ENCODE data around the gene COL15A1. TPM values are rescaled to one million over a fixed set of nuclear protein-coding genes. Genes with fewer than 3 reads are reported as not detected.

COL15A1 gene
- total and polyA plus RNA-seq, 2 of the 13 experiments (the other 11 are each of a cell fraction or from before 2014, with no cell fraction given) = not detected

DNA sequence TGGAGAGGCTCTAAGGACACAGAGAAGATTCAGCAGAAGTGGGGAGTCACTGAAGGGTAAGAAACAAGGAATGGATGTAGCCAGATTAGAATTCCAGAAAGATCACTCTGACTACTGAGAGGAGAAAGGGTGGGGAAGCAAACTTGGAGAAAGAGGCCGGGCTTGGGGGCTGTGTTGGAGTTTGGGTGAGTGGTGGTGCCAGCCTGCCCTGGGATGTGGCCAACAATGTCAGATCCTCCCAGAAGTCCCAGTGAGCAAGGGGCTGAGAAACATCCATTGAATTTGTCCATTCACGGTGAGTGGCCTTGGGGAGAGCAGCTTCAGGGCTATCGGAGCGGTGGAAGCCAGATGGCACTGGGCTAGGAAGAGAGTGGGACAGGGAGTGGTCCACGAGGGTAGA lies 60.4 kb downstream of the COL15A1 start:
- Histone ChIP-seq H3K36me3 (replicated peaks in 1 of 2; ENCODE audit: control insufficient read depth in 1 of 2, insufficient read depth in 2 of 2, low read length in 2 of 2) (no peaks in the 10 kb centered on the region), H3K4me3 (replicated peaks in 1 of 3; ENCODE audit: insufficient read depth in 1 of 3, low read depth in 2 of 3, low read length in 3 of 3) (no peak overlapping the region), H2AFZ (ENCODE audit: low read length) (no peak overlapping the region), H3K9ac (ENCODE audit: insufficient read depth, low read depth, low read length) (no peak overlapping the region), H3K79me2 (ENCODE audit: insufficient read depth, low read length) (no peaks in the 10 kb centered on the region), H3K27me3 (ENCODE audit: control insufficient read depth in 1 of 2, insufficient read depth in 2 of 2, low read length in 2 of 2) (peaks cover 0 to 4% of the 10 kb centered on the region in 2 experiments; a peak in 1 of 5 replicates), H4K20me1 (ENCODE audit: insufficient read depth, low read length) (no peaks in the 10 kb centered on the region), H3K27ac (ENCODE audit: extremely low read length, insufficient read depth, low read length) (no peak overlapping the region), H3K4me2 (ENCODE audit: low read depth, low read length) (no peak overlapping the region), H3K9me3 (ENCODE audit: low read length) (no peaks in the 10 kb centered on the region), H3K4me1 (ENCODE audit: insufficient read depth, low read length) (no peaks in the 10 kb centered on the region)
- CTCF ChIA-PET (ENCODE audit: low intra/inter-chr PET ratio, low total read pairs) = no interaction called here
- no peak for DNase-seq (ENCODE audit: low spot score)
- no TSS peak for BruUV-seq (replicated peaks)
- no peak for TF ChIP-seq SMAD1 (CRISPR knock-in tag; IDR thresholded peaks at IDR 0.05; ENCODE audit: borderline replicate concordance, low read depth)
- TF ChIP-seq, protein P1, sequence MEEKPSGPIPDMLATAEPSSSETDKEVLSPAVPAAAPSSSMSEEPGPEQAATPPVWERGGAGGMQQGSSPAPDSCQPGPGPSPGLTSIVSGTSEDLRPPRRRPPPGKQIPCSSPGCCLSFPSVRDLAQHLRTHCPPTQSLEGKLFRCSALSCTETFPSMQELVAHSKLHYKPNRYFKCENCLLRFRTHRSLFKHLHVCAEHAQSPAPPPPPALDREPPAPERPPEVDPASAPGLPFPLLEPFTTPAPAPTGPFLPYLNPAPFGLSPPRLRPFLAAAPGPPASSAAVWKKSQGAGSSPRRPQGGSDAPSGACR (CRISPR knock-in tag; IDR thresholded peaks at IDR 0.05) = no peak
- TF ChIP-seq XBP1 (CRISPR knock-in tag; IDR thresholded peaks at IDR 0.05) = no peak
- no peak for TF ChIP-seq NFYC (CRISPR knock-in tag; IDR thresholded peaks at IDR 0.05)
- no peak for TF ChIP-seq ZNF713 (CRISPR knock-in tag; IDR thresholded peaks at IDR 0.05)
- TF ChIP-seq SOX13 (IDR thresholded peaks at IDR 0.05) = no peak
- no peak for TF ChIP-seq SOX13 (CRISPR knock-in tag; conservative IDR thresholded peaks at IDR 0.05 in 1 of 2, IDR thresholded peaks at IDR 0.05 in 1 of 2)
- no peak for TF ChIP-seq ZNF549 (CRISPR knock-in tag; IDR thresholded peaks at IDR 0.05)
- no peak for TF ChIP-seq NFE2L1 (CRISPR knock-in tag; IDR thresholded peaks at IDR 0.05; ENCODE audit: borderline replicate concordance)
- no peak for TF ChIP-seq HNRNPUL1 (IDR thresholded peaks at IDR 0.05; ENCODE audit: low read depth, low read length)
- no peak for TF ChIP-seq CEBPG (CRISPR knock-in tag; IDR thresholded peaks at IDR 0.05)
- TF ChIP-seq FOXA1 (IDR thresholded peaks at IDR 0.05) = no peak
- no peak for TF ChIP-seq FOXA1 (CRISPR knock-in tag; IDR thresholded peaks at IDR 0.05)
- no peak for TF ChIP-seq ZBTB7A (CRISPR knock-in tag; IDR thresholded peaks at IDR 0.05)
- no peak for TF ChIP-seq KLF13 (CRISPR knock-in tag; IDR thresholded peaks at IDR 0.05)
- TF ChIP-seq HDAC1 (CRISPR knock-in tag; IDR thresholded peaks at IDR 0.05) = no peak
- no peak for TF ChIP-seq HNF4A (CRISPR knock-in tag; IDR thresholded peaks at IDR 0.05)
- TF ChIP-seq GFI1 (CRISPR knock-in tag; IDR thresholded peaks at IDR 0.05; ENCODE audit: borderline replicate concordance) = no peak
- no peak for TF ChIP-seq E2F1 (CRISPR knock-in tag; IDR thresholded peaks at IDR 0.05)
- TF ChIP-seq, protein P2, sequence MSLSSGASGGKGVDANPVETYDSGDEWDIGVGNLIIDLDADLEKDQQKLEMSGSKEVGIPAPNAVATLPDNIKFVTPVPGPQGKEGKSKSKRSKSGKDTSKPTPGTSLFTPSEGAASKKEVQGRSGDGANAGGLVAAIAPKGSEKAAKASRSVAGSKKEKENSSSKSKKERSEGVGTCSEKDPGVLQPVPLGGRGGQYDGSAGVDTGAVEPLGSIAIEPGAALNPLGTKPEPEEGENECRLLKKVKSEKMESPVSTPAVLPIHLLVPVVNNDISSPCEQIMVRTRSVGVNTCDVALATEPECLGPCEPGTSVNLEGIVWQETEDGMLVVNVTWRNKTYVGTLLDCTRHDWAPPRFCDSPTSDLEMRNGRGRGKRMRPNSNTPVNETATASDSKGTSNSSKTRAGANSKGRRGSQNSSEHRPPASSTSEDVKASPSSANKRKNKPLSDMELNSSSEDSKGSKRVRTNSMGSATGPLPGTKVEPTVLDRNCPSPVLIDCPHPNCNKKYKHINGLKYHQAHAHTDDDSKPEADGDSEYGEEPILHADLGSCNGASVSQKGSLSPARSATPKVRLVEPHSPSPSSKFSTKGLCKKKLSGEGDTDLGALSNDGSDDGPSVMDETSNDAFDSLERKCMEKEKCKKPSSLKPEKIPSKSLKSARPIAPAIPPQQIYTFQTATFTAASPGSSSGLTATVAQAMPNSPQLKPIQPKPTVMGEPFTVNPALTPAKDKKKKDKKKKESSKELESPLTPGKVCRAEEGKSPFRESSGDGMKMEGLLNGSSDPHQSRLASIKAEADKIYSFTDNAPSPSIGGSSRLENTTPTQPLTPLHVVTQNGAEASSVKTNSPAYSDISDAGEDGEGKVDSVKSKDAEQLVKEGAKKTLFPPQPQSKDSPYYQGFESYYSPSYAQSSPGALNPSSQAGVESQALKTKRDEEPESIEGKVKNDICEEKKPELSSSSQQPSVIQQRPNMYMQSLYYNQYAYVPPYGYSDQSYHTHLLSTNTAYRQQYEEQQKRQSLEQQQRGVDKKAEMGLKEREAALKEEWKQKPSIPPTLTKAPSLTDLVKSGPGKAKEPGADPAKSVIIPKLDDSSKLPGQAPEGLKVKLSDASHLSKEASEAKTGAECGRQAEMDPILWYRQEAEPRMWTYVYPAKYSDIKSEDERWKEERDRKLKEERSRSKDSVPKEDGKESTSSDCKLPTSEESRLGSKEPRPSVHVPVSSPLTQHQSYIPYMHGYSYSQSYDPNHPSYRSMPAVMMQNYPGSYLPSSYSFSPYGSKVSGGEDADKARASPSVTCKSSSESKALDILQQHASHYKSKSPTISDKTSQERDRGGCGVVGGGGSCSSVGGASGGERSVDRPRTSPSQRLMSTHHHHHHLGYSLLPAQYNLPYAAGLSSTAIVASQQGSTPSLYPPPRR (CRISPR knock-in tag; IDR thresholded peaks at IDR 0.05; ENCODE audit: borderline replicate concordance) = no peak
- no peak for TF ChIP-seq HNRNPK (IDR thresholded peaks at IDR 0.05; ENCODE audit: low read depth, low read length, poor library complexity, severe bottlenecking)
- FAIRE-seq = no peak
- POLR2A ChIA-PET = no interaction called here
- in situ Hi-C loops (cut with HindIII; ENCODE audit: extremely low pct_ligation_motif_present, low pct_unique_long_range_greater_than_20kb) (no loop called here), intact Hi-C loops (cut with micrococcal nuclease; ENCODE audit: unreplicated experiment) (no loop called here)
- no peak for ATAC-seq
- WGBS (ENCODE audit: low lambda C conversion rate) = 45% methylated on average over 5 of the region's 5 CpGs
